GM12878 (cell line): ENCODE data around the gene ZNF771.

Source experiments
- CTCF ChIP-seq, 3 experiments: IDR thresholded peaks in 2 of 3; conservative IDR thresholded peaks in 1 of 3; 2 replicates each; pipeline ENCODE4 v1.5.1; 2011; ENCODE audit warnings: low read depth in 3 of 3, low read length in 3 of 3, mild to moderate bottlenecking in 3 of 3, control low read depth in 2 of 3, moderate library complexity in 2 of 3, inconsistent platforms in 1 of 3, mixed read lengths in 1 of 3; ENCODE audit not compliant: control insufficient read depth in 2 of 3, insufficient read depth in 1 of 3; ENCODE audit errors: extremely low read depth in 1 of 3
- IRF3 ChIP-seq: fragments of 450-650 bp; IDR thresholded peaks from 2 replicates; pipeline ENCODE4 v1.6.1; 2014; ENCODE audit warnings: mild to moderate bottlenecking
- RAD21 ChIP-seq: IDR thresholded peaks from 2 replicates; pipeline ENCODE4 v1.6.1; 2011; ENCODE audit warnings: mild to moderate bottlenecking, low read depth, low read length, moderate library complexity; ENCODE audit not compliant: insufficient read depth

- no peak for TF ChIP-seq IRF3
- peak in 1 of 3 experiments; percentile 22; a peak in 1 of 6 replicates for TF ChIP-seq CTCF (IDR thresholded peaks at IDR 0.05 in 2 of 3, conservative IDR thresholded peaks at IDR 0.05 in 1 of 3; ENCODE audit: control insufficient read depth in 2 of 3, extremely low read depth in 1 of 3, insufficient read depth in 1 of 3, low read depth in 3 of 3, low read length in 3 of 3)
- TF ChIP-seq RAD21 = peak; percentile 48
Observed at GRCh38 chr16:30430428-30430970, 23.1 kb downstream of the ZNF771 start.
